Hematopoietic multipotent progenitor cell treated with erythropoietin and hydrocortisone succinate and interleukin-3 and kit ligand, for 8 days (in vitro differentiated cells): ENCODE results near the gene ING2.
"Not testable (repeated sequence)": the region's sequence is repeated elsewhere in the genome, so short reads cannot be mapped to it uniquely, and the experiment has no call there.

Experiments
- DNase-seq: peaks from one replicate; pipeline ENCODE4 v3.0.0-alpha.2; 2015

Gene ING2, protein sequence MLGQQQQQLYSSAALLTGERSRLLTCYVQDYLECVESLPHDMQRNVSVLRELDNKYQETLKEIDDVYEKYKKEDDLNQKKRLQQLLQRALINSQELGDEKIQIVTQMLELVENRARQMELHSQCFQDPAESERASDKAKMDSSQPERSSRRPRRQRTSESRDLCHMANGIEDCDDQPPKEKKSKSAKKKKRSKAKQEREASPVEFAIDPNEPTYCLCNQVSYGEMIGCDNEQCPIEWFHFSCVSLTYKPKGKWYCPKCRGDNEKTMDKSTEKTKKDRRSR

DNA sequence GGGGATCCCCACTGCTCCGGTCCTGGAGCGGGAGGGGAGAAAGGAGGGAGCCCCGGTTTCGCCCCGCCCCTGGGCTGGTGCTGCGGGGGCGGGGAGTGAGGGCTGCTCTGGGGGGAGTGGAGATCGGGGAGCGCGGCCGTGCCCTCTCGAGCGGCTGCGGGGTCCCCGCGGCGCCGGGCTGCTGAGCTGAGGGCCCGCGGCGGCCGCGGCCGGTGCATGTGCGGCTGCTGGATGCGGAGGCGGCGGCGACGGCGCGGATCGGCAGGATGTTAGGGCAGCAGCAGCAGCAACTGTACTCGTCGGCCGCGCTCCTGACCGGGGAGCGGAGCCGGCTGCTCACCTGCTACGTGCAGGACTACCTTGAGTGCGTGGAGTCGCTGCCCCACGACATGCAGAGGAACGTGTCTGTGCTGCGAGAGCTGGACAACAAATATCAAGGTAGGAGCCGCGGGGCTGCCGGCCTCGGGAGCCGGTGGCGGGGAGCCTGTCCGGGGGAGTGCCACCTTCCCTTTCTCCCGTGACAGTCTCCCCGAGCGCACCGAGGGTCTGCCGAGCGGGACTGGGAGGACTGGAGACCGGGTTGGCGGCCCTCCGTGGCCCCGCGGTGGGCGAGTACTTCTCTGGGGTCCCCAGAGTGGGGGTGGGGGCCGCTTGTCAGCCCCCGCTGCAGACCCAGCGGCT is at the start of gene ING2:
TSS of gene ING2 (plus strand) at position 129 of the 681 bp plus-strand sequence. CDS start at position 267, 138 bp downstream.
- DNase-seq, result peak; percentile 89

DNA sequence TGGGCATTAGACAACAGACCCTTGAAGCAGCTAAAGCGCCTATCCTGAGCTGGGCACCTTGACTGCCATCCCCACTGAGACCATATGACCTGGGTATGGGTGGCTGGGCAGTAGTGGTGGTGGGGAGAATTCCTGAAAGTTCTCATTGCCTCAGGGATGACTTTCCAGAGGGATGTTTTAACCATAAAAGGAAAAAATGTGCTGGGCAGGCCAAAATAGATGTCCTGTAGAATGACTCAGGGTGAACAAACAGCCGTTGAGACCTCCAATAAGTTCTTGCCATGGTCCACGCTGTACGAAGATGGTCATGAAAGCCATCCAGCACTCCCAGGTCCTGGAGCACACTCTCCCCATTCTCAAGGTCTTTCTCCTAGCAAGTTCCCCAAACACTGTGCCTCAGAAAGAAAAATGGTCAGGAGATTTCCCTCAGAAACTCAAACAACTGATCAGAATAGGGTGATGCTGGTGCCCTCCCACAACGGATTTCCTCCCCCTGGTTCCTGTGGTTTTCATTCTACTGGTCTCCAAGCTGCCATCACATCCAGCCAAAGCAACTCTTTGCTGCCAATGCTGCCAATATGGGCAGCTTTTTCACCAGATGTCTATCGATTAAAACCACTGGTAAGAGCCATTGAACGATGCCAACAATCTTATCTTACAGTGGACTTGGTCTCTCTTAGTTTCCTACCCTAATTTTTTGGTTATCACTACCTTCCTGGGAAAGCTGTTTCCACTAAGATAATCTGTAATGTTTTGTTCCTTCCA is 49.2 kb upstream of the ING2 start:
- DNase-seq, result peak; percentile 99

DNA sequence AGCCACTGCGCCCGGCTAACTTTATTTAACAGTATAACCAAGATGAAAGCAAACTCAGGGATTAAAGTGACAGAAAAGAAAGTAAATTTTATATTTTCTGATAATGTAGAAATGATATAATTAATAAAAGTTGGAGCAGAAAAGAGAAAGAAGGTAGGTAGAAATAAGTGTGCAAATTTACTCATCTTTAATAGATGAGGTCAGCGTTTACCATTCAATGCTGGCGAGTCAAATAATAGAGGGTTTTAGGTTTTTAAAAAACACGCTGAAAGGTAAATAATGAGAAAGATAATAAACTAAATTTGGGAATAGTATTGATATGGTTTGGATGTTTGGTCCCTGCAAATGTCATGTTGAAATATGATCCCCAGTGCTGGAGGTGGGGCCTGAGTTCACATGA is 46.9 kb upstream of the ING2 start:
- DNase-seq, result no peak

DNA sequence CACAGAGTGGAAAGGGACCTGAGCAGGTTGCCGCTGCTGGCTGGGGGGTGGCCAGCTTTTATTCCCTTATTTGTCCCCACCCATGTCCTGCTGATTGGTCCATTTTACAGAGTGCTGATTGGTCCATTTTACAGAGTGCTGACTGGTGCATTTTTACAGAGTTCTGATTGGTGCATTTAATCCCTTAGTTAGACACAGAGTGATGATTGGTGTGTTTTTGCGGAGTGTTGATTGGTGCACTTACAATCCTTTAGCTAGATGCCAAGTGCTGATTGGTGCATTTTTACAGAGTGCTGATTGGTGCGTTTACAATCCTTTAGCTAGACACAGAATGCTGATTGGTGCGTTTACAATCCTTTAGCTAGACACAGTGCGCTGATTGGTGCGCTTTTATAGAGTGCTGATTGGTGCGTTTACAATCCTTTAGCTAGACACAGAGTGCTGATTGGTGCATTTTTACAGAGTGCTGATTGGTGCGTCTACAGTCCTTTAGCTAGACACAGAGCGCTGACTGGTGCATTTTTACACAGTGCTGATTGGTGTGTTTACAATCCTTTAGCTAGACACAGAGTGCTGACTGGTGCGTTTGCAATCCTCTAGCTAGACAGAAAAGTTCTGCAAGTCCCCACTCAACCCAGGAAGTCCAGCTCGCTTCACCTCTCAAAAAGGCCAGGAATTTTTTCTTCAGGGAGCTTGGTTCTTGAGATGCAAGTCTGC is 40.8 kb upstream of the ING2 start:
- not testable (repeated sequence) for DNase-seq

DNA sequence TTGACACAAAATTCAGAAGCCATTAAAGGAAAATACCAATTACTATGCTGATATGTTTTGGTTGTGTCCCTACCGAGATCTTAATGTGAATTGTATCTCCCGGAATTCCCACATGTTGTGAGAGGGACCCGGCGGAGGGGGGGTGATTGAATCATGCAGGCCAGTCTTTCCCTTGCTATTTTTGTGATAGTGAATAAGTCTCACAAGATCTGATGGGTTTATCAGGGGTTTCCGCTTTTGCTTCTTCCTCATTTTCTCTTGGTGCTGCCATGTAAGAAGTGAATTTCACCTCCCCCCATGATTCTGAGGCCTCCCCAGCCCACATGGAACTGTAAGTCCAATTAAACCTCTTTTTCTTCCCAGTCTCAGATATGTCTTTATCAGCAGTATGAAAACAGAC is 39.0 kb upstream of the ING2 start:
- DNase-seq, result not testable (repeated sequence)

DNA sequence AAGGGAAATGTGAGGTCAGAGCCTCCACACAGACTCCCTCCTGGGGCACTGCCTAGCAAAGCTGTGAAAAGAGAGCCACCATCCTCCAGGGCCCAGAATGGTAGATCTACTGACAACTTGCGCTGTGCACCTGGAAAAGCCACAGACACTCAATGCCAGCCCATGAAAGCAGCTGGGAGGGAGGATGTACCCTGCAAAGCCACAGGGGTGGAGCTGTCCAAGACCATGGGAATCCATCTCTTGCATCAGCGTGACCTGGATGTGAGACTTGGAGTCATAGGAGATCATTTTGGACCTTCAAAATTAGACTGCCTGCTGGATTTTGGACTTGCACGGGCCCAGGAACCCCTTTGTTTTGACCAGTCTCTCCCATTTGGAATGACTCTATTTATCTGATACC is 37.6 kb upstream of the ING2 start:
- no peak for DNase-seq

DNA sequence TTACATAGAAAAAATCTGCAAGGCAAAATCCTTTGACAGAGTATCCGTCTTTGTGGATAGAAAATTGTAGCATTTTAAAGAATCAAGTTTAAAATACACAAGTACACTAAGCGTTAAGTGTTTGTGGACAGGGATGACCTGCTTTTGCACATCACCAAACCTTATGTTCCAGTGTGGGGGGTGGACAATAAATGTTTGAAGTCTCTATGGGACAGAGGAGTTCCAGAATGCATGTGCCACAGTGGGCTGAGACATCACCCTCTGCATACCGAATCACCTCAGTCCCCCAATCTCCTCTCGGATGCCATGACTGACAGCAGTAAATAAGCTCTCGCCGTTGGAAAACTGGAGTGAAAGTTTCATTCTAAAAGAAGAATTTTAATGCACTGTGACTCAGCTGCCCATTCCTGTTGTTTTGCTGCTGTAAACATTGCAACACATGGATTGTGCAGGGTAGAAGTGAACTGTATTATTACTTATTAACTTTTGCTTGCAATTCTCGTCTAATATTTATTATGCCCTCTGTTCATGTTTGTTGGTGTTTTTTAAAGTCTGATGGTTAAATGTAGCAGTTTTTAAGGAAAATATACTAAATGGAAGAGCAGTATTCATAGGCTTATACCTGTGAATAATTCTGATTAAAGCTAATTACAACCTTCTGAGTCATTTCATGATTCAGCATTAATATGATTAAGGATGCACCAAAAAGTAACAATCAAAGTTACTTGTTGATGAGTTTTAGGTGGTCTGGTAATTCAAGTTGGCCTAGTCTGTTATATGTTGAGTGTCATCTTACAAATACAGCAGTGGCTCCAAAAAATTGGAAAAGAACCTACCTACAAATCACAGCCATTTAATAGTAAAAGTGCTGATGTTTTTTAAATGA is 36.4 kb upstream of the ING2 start:
- no peak for DNase-seq

DNA sequence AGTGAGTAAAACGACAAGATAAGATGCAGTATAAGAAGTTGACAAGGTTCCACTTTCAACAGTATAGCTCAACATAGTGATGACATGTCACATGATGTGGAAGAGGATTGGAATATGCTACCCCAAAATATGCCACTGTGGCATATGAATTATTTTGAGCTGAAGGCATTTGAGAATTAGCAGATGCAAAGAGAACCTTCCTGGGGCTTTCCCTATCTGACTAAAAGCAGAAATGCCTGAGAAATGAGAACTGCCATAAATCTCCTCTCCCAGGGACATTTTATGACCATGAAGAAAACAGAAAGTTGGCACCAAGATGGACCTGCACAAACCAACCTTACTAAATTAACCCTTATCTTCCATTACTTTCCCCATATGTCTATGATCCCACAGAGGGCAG is 35.6 kb upstream of the ING2 start:
- no peak for DNase-seq

DNA sequence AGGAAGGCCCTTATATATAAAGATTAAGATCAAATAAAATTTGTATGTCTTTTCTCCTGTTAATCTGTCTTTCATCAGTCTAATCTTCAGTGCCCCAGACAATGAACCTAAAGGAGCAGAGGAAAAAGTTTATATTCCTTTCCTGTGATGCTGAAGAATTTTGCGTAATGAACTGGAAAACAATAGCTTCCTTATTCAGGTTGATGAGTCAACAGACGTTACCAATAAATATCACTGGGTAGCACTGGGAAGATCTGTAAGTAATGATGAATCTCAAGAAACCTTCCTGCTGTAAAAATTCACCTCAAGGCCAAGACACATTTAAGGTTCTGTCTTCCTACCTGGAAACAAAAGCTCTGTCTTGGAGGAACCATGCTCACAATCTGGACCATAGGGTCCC is 34.9 kb upstream of the ING2 start:
- no peak for DNase-seq

DNA sequence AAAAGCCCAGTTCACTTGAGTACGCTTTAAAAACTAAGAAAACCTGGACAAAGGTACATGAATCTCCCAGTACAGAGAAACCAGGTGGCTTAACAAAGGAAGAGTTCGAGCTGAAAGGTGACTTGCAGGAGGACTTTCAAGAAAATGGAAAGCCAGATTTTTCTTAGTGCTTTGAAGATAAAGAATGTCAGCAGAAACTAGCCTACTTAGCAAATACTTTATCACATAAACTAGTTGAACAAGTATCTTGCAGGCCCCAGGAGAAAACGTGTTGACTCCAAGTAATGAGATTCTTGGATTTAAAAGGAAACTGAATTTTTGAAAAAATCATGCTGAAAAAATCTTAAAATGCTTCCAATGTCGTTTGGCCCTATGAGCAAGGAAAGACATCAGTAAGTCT is 34.0 kb upstream of the ING2 start:
- DNase-seq, result no peak

DNA sequence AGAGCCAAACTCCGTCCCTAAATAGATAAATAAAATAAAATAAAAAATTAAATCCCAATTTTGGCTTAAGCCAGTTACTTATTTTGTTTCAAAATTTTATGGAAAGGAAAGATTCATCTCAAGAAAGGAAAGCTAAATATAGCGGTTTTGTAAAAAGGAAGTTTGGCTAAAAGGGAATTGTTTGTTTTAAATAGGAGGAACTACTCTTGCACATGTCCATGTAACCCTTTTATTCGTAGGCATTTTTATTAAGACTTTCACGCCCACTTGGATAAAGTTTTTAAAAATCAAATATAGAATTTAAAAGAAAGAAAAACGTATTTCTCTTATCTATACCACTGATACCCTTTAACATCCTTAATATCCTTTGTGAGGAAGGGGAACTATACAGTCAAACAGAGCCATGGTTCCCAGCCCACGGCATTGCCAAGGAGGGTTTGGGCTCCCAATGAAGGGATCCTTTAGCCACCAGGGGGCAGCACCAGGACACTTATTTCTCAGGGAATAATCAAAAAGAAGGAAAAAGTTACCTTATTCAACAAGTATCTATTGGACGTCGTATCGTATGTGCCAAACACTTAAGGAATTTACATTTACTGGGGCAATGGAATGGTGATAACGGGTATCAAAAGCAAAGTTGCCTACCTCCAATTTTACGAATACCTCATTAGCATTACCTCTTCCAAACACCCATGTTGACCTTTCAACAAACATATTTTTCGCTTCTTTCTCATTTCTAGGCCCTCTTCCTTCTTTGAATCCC is 32.7 kb upstream of the ING2 start:
- peak; percentile 89 for DNase-seq

DNA sequence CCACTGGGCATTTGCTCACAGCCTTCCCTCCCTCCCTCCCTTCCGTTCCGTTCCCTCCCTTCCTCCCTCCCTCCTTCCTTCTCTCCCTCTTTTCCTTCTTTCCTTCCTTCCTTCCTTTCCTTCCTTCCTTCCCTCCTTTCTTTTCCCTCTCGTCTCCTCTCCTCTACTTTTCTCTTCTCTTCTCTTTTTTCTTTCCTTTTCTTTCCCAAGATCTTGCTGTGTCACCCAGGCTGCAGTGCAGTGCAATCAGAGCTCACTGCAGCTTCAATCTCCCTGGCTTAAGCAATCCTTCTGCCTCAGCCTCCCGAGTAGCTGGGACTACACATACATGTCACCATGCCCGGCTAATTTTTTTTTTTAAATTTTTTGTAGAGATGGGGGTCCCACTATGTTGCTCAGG is 26.7 kb upstream of the ING2 start:
- no peak for DNase-seq

DNA sequence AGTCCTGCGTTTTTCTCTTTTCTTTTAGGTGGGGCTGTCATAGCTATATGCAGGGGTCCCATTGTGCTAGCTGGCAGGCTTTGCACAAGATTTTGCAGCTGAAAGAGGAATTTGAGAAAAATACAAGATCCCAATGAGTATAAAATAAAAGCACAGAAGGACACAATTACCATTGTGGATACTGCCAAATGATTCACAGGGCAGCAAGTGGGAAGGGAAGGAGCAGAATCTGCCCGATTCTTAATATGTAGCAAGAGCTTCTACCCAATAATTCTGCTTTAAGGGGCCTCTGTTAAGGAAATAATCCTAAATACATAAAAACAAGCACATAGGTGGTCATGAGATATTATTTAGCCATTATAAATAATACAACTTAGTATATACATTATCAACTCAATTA is 25.9 kb upstream of the ING2 start:
- no peak for DNase-seq

DNA sequence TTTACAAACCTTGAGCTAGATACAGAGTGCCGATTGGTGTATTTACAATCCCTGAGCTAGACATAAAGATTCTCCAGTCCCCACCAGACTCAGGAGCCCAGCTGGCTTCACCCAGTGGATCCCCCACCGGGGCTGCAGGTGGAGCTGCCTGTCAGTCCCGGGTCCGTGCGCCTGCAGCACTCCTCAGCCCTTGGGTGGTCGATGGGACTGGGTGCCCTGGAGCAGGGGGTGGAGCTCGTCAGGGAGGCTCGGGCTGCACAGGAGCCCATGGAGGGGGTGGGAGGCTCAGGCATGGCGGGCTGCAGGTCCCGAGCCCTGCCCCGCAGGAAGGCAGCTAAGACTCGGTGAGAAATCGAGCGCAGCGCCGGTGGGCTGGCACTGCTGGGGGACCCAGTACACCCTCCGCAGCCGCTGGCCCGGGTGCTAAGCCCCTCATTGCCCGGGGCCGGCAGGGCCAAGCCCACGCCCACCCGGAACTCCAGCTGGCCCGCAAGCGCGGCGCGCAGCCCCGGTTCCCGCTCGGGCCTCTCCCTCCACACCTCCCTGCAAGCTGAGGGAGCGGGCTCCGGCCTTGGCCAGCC is 22.3 kb upstream of the ING2 start:
- not testable (repeated sequence) for DNase-seq

DNA sequence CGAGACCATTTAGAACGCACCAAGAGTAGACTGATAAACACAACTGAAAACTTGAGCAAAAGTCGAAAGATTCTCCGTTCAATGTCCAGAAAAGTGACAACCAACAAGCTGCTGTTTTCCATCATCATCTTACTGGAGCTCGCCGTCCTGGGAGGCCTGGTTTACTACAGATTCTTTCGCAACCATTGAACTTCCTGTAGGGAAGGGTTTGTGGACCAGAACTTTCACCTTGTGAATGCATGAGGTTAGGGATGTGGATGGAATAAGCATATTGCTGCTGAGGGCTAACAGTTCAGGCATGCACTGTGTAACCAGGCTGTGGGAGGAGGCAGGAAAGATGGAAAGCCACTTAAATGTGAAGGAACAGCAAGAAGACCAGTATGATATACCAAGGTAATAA is 20.9 kb upstream of the ING2 start:
- DNase-seq, result no peak

DNA sequence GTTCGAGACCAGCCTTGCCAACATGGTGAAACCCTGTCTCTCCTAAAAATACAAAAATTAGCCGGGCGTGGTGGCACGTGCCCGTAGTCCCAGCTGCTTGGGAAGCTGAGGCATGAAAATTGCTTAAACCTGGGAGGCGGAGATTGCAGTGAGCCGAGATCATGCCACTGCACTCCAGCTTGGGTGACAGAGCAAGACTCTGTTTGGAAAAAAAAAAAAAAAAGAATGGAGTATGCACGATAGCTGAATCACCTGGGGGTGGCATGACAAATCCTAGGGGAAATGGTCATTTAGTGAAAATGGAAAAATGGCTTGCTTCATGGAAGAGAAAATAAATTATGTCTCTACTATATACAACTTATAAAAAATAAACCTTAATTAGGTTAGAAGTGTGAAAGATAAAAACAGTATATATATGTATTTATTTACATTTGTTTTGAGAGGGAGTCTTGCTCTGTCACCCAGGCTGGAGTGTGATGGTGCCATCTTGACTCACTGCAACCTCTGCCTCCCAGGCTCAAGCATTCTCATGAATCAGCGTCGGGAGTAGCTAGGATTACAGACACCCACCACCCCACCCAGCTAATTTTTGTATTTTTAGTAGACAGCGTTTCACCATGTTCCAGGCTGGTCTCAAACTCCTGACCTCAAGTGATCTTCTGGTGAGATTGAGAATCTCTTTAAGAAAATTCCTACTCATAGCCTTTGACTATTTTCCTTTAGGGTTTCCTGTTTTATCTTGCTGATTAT is 19.3 kb upstream of the ING2 start:
- no peak for DNase-seq

DNA sequence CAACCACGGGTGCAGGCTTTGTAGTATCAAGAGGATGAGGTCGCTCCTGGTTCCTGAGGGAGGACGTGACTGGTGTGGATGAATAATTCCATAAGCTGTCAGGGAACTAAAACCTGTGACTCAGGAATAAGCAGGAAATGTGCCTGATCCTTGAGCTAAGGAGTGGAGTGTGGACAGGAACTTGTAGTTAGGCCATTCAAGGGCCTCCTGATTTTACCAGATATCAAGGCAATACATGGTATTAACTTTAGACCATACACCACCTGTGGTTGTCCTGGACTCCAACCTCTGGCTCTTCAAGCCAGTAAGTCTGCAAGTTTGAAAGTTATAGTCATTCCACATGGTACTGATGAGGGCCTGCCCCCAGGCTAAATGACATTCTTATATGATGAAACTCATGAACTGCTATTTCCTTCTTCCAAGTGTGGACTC is 12.1 kb upstream of the ING2 start:
- no peak for DNase-seq

DNA sequence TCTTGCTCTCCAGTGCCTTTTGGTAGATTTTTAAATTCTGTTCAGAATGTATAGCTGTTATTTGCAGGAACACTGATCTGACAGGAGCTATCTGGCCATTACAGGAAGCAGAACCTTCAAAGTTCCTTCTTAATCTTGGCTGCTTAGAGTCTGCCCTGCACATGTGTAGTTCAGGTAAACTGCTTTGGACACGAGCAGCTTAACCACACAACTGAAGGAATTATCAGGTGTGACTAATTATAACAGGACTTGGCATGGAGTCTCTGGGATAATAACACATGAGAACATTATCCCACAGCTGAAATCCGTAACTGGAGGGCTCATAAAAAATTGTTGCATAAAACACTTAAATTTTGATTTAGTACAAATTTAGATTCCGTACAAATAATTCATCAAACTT is 11.6 kb upstream of the ING2 start:
- no peak for DNase-seq

DNA sequence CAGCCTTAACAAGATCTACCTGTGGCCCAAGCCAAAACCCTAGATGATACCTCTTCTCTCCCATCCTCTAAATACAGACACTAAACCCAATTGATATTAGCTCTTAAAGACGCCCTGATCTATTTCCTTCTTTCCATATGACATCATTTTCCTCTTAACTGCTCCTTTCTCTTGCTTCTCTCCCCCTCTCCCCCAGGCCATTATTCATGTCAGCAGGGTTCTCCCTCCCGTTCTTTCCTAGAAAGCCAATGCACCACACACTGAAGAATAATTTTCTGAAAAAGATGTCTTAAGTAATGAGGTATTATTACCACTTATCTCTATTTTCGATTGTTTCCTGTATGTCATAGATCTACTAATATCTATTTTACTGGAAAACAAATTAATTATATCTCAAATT is 9.7 kb upstream of the ING2 start:
- no peak for DNase-seq

DNA sequence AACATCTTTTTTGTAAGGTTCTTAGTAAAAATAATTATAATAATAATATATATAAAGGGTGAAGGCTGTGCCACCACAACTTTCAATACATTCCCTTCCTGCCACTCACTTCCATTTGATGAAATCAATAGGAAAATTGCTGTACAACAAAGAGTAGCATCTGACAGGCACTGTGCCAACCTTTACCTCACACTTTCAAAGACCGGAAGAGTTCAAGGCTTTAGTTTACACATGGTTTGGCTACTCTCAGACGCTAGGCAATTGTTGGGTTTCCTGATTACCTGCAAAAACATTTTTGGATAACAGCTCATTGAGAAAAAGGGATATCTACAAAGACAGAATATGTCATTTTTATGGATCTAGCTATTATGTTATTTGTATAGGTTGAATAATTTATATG is 5.5 kb upstream of the ING2 start:
- peak; percentile 33 for DNase-seq
